ENCODE measurements around the gene ZWILCH. TPM values are rescaled to one million over a fixed set of nuclear protein-coding genes. Genes with fewer than 3 reads are reported as not detected.

Gene ZWILCH
- total RNA-seq, 1 experiment from 2014 or later = 50.2 TPM

DNA sequence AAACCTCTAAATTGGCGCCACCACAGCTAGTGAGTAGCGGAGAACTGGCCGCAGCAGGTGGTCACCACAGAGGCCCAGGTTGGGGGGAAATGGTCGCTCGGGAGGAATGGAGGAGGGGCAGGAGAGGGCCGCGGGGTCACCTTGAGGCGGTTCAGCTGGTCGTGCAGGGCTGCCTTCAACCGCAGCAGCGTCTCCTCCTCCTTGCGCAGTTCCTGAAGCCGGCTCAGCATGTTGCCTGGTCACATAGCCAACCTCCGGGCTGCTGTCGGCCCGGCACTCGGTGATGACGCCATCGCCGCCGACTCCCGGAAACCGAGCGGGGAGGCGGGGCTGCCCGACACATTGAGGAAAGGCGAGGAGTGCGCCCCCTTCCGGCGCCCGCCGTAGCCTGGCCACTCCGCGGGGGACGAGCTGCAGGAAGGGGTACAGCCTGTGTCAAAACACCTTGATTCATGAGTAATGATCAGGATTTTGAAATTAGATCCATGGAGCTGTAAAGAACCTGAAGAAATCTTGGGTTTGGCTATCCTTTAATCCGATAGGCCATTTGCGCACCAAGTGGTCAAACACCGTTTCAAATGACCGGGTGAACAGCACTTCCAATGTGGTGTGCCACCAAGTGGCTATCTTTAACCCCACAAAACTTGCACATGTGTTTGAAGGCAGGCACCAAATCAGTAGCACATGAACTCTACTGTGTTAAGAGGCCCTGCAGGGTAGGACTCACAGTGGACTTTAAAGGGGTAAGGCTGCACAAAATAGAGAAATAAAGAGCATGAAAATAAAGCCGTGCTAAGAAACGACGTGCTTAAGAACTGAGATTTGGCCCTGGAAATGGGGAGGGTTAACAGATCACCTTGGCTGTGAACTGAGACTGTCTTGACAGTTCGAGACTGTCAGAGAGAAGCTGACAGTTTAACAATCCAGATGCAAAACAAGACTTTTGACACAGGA is 7.3 kb upstream of the ZWILCH start, which contains the start of gene SNAPC5 (continued):
- TF ChIP-seq NFATC4 (CRISPR knock-in tag; IDR thresholded peaks at IDR 0.05) (peak; percentile 97), NR3C1 (CRISPR knock-in tag; conservative IDR thresholded peaks at IDR 0.05; ENCODE audit: low read depth) (no peak), GRHL2 (CRISPR knock-in tag; IDR thresholded peaks at IDR 0.05; ENCODE audit: insufficient replicate concordance, severe bottlenecking) (no peak), ZNF416 (CRISPR knock-in tag; IDR thresholded peaks at IDR 0.05) (peak; percentile 98), FOXP1 (CRISPR knock-in tag; IDR thresholded peaks at IDR 0.05; ENCODE audit: borderline replicate concordance) (peak; percentile 90; the same call in 1 of the 2 replicates), ZBTB21 (CRISPR knock-in tag; IDR thresholded peaks at IDR 0.05; ENCODE audit: borderline replicate concordance) (peak; percentile 20; the same call in 1 of the 2 replicates), ETV6 (CRISPR knock-in tag; IDR thresholded peaks at IDR 0.05) (peak; percentile 94), SP1 (CRISPR knock-in tag; conservative IDR thresholded peaks at IDR 0.05) (peak; percentile 95), NR2C2 (CRISPR knock-in tag; IDR thresholded peaks at IDR 0.05) (no peak), ELF4 (CRISPR knock-in tag; IDR thresholded peaks at IDR 0.05; ENCODE audit: low read depth) (no peak), EMX1 (CRISPR knock-in tag; IDR thresholded peaks at IDR 0.05) (peak; percentile 98), KAT7 (CRISPR knock-in tag; IDR thresholded peaks at IDR 0.05; ENCODE audit: borderline replicate concordance) (0 out of 2 replicates have a peak, but pooled peaks have one; percentile 95), JUN (CRISPR knock-in tag; IDR thresholded peaks at IDR 0.05) (no peak), FOXK1 (CRISPR knock-in tag; IDR thresholded peaks at IDR 0.05) (peak; percentile 94), ZNF232 (CRISPR knock-in tag; IDR thresholded peaks at IDR 0.05) (peak; percentile 86), RELA (CRISPR knock-in tag; IDR thresholded peaks at IDR 0.05; ENCODE audit: borderline replicate concordance) (peak; percentile 85; the same call in 1 of the 2 replicates), ZNF317 (CRISPR knock-in tag; IDR thresholded peaks at IDR 0.05; ENCODE audit: borderline replicate concordance, low read depth) (0 out of 2 replicates have a peak, but pooled peaks have one; percentile 30), TP53 (CRISPR knock-in tag; IDR thresholded peaks at IDR 0.05) (no peak; the same call in 1 of the 2 replicates)
- TF ChIP-seq, protein P1, sequence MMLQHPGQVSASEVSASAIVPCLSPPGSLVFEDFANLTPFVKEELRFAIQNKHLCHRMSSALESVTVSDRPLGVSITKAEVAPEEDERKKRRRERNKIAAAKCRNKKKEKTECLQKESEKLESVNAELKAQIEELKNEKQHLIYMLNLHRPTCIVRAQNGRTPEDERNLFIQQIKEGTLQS (CRISPR knock-in tag; conservative IDR thresholded peaks at IDR 0.05) = peak; percentile 79; the same call in 1 of the 2 replicates
- TF ChIP-seq, protein P2, sequence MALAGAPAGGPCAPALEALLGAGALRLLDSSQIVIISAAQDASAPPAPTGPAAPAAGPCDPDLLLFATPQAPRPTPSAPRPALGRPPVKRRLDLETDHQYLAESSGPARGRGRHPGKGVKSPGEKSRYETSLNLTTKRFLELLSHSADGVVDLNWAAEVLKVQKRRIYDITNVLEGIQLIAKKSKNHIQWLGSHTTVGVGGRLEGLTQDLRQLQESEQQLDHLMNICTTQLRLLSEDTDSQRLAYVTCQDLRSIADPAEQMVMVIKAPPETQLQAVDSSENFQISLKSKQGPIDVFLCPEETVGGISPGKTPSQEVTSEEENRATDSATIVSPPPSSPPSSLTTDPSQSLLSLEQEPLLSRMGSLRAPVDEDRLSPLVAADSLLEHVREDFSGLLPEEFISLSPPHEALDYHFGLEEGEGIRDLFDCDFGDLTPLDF (CRISPR knock-in tag; IDR thresholded peaks at IDR 0.05) = no peak
- TF ChIP-seq, protein P3, sequence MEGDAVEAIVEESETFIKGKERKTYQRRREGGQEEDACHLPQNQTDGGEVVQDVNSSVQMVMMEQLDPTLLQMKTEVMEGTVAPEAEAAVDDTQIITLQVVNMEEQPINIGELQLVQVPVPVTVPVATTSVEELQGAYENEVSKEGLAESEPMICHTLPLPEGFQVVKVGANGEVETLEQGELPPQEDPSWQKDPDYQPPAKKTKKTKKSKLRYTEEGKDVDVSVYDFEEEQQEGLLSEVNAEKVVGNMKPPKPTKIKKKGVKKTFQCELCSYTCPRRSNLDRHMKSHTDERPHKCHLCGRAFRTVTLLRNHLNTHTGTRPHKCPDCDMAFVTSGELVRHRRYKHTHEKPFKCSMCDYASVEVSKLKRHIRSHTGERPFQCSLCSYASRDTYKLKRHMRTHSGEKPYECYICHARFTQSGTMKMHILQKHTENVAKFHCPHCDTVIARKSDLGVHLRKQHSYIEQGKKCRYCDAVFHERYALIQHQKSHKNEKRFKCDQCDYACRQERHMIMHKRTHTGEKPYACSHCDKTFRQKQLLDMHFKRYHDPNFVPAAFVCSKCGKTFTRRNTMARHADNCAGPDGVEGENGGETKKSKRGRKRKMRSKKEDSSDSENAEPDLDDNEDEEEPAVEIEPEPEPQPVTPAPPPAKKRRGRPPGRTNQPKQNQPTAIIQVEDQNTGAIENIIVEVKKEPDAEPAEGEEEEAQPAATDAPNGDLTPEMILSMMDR (IDR thresholded peaks at IDR 0.05) = peak; percentile 91
- TF ChIP-seq, protein P4, sequence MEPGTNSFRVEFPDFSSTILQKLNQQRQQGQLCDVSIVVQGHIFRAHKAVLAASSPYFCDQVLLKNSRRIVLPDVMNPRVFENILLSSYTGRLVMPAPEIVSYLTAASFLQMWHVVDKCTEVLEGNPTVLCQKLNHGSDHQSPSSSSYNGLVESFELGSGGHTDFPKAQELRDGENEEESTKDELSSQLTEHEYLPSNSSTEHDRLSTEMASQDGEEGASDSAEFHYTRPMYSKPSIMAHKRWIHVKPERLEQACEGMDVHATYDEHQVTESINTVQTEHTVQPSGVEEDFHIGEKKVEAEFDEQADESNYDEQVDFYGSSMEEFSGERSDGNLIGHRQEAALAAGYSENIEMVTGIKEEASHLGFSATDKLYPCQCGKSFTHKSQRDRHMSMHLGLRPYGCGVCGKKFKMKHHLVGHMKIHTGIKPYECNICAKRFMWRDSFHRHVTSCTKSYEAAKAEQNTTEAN (CRISPR knock-in tag; IDR thresholded peaks at IDR 0.05) = peak; percentile 86
- TF ChIP-seq, protein P5, sequence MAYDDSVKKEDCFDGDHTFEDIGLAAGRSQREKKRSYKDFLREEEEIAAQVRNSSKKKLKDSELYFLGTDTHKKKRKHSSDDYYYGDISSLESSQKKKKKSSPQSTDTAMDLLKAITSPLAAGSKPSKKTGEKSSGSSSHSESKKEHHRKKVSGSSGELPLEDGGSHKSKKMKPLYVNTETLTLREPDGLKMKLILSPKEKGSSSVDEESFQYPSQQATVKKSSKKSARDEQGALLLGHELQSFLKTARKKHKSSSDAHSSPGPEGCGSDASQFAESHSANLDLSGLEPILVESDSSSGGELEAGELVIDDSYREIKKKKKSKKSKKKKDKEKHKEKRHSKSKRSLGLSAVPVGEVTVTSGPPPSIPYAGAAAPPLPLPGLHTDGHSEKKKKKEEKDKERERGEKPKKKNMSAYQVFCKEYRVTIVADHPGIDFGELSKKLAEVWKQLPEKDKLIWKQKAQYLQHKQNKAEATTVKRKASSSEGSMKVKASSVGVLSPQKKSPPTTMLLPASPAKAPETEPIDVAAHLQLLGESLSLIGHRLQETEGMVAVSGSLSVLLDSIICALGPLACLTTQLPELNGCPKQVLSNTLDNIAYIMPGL (CRISPR knock-in tag; IDR thresholded peaks at IDR 0.05) = peak; percentile 95
- TF ChIP-seq, protein P6, sequence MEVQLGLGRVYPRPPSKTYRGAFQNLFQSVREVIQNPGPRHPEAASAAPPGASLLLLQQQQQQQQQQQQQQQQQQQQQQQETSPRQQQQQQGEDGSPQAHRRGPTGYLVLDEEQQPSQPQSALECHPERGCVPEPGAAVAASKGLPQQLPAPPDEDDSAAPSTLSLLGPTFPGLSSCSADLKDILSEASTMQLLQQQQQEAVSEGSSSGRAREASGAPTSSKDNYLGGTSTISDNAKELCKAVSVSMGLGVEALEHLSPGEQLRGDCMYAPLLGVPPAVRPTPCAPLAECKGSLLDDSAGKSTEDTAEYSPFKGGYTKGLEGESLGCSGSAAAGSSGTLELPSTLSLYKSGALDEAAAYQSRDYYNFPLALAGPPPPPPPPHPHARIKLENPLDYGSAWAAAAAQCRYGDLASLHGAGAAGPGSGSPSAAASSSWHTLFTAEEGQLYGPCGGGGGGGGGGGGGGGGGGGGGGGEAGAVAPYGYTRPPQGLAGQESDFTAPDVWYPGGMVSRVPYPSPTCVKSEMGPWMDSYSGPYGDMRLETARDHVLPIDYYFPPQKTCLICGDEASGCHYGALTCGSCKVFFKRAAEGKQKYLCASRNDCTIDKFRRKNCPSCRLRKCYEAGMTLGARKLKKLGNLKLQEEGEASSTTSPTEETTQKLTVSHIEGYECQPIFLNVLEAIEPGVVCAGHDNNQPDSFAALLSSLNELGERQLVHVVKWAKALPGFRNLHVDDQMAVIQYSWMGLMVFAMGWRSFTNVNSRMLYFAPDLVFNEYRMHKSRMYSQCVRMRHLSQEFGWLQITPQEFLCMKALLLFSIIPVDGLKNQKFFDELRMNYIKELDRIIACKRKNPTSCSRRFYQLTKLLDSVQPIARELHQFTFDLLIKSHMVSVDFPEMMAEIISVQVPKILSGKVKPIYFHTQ (CRISPR knock-in tag; IDR thresholded peaks at IDR 0.05) = peak; percentile 93
- TF ChIP-seq, protein P7, sequence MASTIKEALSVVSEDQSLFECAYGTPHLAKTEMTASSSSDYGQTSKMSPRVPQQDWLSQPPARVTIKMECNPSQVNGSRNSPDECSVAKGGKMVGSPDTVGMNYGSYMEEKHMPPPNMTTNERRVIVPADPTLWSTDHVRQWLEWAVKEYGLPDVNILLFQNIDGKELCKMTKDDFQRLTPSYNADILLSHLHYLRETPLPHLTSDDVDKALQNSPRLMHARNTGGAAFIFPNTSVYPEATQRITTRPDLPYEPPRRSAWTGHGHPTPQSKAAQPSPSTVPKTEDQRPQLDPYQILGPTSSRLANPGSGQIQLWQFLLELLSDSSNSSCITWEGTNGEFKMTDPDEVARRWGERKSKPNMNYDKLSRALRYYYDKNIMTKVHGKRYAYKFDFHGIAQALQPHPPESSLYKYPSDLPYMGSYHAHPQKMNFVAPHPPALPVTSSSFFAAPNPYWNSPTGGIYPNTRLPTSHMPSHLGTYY (CRISPR knock-in tag; IDR thresholded peaks at IDR 0.05) = peak; percentile 98
- TF ChIP-seq, protein P8, sequence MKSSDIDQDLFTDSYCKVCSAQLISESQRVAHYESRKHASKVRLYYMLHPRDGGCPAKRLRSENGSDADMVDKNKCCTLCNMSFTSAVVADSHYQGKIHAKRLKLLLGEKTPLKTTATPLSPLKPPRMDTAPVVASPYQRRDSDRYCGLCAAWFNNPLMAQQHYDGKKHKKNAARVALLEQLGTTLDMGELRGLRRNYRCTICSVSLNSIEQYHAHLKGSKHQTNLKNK (CRISPR knock-in tag; IDR thresholded peaks at IDR 0.05) = peak; percentile 27; the same call in 1 of the 2 replicates

All from WTC11 (cell line).